Measurements from ENCODE around the gene TUBGCP2.
A peak's percentile ranks its signal among the peaks of the same experiment; 100 is the strongest.

TUBGCP2 gene

DNA sequence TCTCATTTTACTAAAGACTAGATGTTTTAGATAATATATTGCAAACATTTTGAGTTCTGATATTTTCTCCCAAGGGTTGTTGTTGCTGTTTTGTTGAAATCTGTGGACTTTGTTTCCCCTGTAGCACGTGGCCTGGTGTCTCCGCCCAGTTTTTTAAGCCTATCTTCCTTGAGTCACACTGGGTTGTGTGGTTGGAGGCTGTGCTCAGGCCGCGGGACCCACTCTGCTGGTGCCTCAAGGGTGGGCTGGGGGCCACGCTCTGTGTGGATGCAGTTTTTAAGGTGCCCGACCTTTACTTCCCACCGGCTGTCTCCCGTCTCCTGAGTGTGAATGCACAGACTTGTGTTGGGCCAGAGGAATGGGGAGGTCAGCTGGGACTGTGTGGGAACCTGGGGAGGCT is 34.3 kb upstream of the TUBGCP2 start:
- no peak for FAIRE-seq

DNA sequence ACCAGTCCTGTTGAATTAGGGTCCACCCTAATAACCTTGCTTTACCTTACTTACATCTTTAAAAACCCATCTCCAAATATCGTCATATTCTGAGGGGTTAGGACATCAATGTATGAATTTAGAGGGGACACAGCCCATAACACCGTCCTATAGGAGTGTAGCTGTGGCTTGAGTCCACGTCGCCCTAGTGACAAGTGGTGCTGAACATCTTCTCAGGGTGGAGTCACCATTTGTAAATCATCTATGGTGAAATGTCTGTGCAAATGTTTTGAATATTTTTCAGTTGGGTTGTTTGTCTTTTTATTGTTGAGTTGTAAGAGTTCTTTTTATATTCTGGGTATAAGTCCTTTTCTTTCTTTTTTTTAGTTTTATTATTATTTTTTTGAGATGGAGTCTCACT is 33.3 kb upstream of the TUBGCP2 start:
- no peak for FAIRE-seq

GRCh38 chr10:133339708-133340380 is 31.2 kb upstream of the TUBGCP2 start:
- FAIRE-seq: no peak

DNA sequence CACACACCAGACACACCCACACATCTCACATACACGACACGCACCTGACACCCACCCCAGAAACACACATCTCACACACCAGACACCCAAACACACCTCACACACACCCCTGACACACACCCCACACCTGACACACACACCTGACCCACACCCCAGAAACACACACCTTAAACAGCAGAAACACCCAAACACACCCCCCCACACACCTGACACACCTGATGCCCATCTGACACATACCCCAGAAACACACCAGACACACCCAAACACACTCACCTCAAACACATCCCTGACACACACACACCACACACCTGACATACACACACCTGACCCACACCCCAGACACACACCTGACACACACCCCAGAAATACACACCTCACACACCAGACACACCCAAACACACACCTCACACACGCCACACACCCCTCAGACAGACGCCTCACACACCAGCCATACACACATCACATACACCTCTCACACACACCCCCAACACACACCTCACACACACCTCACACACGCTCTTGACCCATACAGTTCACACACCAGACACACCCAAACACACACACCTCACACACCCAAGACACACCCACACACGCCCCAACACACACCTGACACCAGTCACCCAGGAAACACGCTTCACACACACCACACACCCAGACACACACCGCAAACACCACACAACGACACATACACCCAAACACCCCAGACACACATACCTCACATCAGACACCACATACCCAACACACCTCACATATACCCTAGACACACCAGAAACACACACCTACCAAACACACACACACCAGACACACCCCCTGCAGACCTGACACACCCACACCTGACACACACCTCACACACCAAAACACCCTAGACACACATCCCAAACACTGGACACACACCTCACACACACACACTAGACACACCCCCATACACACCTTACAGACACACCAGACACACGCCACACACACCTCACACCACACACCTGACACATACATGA is 29.7 kb upstream of the TUBGCP2 start:
- no peak for FAIRE-seq

GRCh38 chr10:133337370-133337725 is 28.7 kb upstream of the TUBGCP2 start:
- FAIRE-seq: no peak

DNA sequence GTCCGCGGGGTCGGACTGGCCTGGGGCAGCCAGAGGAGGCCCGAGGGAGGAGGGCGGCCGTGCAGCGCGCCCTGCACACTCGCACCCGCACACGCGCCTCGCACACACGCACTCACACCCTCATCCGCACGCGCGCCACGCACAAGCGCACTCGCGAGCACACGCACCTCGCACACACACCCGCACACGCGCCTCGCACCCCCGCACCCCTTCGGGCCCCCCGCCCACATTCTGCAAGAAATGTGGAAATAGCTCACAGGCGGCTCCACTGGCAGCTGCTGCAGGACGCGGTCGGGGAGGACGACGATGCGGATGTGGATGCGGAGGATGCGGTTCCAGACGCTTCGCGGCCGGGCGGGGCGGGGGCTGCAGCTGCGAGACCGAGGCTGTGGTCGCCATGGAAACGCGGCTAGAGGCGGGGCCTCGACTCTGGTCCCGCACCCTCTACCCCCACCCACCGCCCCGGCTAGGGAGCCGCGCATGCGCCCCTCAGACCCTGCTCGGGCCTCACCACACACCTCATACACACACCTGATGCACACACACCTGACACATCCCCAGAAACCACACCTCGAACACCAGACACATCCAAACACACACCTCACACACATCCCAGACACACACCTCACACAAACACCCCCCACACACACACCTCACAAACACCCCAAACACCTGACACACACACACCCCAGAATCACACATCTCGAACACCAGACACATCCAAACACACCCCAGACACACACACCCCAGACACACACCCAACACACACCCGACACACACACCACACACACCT is 28.1 kb upstream of the TUBGCP2 start, which contains the start of gene CALY:
Gene CALY, minus strand, starts transcription at position 320 of the 793 bp plus-strand sequence. CDS start 7,907 bp downstream, outside the sequence.
- no peak for FAIRE-seq

DNA sequence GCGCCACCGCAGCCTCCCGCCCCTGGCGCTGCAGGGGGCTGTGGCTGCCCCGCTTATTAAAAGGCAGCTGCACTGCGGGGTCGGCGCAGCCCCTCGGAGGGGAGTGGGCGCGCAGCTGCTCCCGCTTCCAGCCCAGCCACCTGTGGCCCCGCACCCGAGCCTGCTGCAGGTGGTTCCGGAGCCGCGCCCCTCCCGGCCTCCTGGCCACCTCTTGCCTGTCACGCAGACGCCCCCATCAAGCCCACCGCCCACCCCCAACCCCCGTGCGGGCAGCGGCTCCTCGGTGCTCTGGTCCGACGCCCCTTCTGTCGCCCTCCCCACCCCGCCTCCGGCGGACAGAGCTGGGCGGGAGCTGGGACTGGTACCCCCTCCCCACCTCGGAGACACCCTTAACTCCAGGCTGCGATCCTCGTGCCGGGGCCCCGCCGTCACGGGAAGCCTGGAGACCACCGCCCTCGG is 27.5 kb upstream of the TUBGCP2 start:
- FAIRE-seq: no peak

GRCh38 chr10:133335246-133336117 is 26.8 kb upstream of the TUBGCP2 start:
- no peak for FAIRE-seq

- no peak for FAIRE-seq
Measured at GRCh38 chr10:133334503-133335245, 26.0 kb upstream of the TUBGCP2 start.

DNA sequence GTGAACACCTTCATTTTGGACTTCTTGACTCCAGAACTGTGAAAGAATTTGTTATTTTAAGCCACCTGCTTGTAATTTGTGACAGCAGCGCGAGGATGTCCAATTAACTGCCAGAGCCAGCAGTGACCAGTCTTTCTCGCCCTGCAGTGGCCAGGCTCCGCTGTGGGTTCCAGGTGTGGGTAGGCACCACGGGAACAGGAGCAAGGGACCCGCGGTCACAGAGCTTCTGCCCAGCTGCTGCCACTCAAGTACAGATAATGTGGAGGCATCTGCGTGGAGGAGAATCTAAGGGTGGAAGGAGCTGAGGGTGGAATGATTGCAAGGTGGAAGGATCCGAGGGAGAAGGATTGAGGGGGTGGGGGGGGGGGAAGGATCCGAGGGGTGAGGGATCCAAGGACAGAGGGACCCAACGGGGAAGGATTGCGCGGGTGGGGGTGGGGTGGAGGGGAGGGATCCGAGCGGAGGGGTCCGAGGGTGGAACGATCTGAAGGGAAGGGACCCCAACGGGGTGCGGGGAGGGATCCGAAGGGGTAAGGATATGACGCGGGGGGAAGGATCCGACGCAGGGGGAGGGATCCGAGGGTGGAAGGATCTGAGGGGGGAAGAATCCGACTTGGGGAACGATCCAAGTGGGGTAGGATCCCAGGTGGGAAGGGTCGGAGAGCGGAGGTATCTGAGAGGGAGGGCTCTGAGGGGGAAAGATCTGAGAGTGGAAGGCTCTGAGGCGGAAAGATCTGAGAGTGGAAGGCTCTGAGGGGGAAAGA is 24.4 kb upstream of the TUBGCP2 start:
- no peak for FAIRE-seq

GRCh38 chr10:133329491-133330202 is 21.0 kb upstream of the TUBGCP2 start:
- peak; percentile 26 for FAIRE-seq

- no peak for FAIRE-seq
Measured at GRCh38 chr10:133328358-133329343, 20.0 kb upstream of the TUBGCP2 start.

GRCh38 chr10:133327651-133328357 is 19.1 kb upstream of the TUBGCP2 start:
- FAIRE-seq: no peak

GRCh38 chr10:133326745-133327650 is 18.3 kb upstream of the TUBGCP2 start:
- FAIRE-seq: no peak

DNA sequence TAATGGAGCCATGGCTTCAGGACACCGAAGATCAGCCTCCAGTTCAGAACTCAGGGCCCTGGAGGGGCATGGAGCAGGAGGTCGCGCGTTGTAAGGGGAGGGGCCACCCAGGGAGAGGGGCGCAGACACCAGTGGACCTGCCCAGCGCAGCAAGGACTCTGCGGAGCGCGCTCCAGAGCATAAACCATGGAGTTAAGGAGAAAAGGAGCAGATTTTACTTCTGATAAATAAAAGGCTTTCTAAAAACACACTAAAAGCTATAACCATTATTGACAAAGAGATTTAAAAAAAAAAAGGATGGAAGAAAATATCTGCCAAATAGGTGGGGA is 17.5 kb upstream of the TUBGCP2 start:
- FAIRE-seq: no peak

GRCh38 chr10:133325440-133326222 is 17.0 kb upstream of the TUBGCP2 start:
- no peak for FAIRE-seq
